Fibroblast of the aortic adventitia (primary cell): ENCODE results near the gene CXorf58. TPM values are rescaled to one million over a fixed set of nuclear protein-coding genes. Genes with fewer than 3 reads are reported as not detected.
"Not testable (repeated sequence)": the region's sequence is repeated elsewhere in the genome, so short reads cannot be mapped to it uniquely, and the experiment has no call there.

Experiments used
- DNase-seq: peaks from one replicate; pipeline ENCODE4 v3.0.0-alpha.2; 2010; ENCODE audit warnings: low read depth
- H3K4me3 ChIP-seq: 2 replicates; pipeline ENCODE4 v1.5.1; 2011; ENCODE audit warnings: low read depth, mild to moderate bottlenecking, control low read depth, low read length, moderate library complexity
- CTCF ChIP-seq: IDR thresholded peaks from 2 replicates; pipeline ENCODE4 v1.5.1; 2011; ENCODE audit warnings: mild to moderate bottlenecking, low read length, control low read depth, inconsistent platforms; ENCODE audit not compliant: insufficient read depth
- total RNA-seq: library from RNA; depleted of rRNA; stranded (reverse); fragments of >200 nt; gene quantifications from 2 replicates; pipeline ENCODE4 v1.2.3, GENCODE V29; 2012; ENCODE audit warnings: low replicate concordance

CXorf58 gene
- total RNA-seq, 1 donor, result not detected

DNA sequence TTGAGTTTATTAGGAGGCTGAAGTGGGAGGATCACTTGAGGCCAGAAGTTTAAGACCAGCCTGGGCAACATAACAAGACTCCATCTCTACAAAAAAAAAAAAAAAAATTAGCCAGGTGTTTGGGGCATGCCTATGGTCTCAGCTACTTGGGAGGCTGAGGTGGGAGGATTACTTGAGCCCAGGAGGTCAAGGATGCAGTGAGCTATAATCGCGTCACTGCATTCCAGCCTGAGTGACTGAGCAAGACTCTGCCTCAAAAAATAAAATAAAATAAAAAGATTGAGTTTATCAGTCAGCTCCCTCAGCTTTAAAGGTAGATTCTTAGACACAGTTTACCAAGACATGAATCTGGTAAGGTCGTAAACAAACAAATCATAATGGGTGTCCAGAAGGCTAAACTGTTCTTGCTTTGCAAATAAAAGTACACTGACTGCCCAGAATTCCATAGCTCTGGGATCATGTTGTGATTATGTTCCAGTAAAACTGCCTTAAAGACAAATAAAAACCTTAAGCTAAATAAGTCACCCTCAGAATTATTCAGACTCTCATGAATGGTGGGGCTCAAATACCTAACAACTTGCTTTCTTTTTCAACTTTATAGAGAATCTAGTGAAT, 18.8 kb upstream of the CXorf58 start:
- TF ChIP-seq CTCF, result no peak
- H3K4me3 ChIP-seq, result no peak overlapping the region
- DNase-seq, result peak; percentile 26

DNA sequence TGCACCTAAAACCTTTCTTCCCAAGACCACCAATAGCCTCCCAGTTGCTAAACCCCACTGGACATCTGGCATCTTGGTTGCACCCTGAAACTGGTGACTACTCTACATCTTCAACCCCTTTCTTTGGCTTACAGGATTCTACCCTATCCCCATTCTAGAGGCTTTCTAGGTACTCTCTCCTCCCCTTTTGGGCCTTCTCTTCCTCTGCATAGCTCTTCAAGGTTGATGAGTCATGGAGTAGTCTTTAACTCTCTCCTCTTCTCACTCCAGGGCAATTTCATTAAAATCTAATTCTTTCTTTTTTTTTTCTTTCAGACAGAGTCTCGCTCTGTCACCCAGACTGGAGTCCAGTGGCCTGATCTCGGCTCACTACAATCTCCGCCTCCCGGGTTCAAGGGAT, 16.9 kb upstream of the CXorf58 start:
- no peak for DNase-seq
- H3K4me3 ChIP-seq, result no peak overlapping the region
- no peak for TF ChIP-seq CTCF

DNA sequence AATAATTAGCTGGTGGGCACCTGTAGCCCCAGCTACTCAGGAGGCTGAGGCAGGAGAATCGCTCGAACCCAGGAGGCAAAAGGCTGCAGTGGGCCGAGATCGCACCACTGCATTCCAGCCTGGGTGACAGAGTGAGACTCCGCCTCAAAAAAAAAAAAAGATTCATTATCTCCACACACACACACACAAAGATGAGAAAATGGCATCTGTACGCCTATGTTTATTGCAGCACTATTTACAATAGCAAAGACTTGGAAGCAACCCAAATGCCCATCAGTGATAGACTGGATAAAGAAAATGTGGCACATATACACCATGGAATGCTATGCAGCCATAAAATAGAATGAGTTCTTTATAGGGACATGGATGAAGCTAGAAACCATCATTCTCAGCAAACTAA, 12.8 kb upstream of the CXorf58 start:
- H3K4me3 ChIP-seq, DNase-seq: not testable (repeated sequence)

DNA sequence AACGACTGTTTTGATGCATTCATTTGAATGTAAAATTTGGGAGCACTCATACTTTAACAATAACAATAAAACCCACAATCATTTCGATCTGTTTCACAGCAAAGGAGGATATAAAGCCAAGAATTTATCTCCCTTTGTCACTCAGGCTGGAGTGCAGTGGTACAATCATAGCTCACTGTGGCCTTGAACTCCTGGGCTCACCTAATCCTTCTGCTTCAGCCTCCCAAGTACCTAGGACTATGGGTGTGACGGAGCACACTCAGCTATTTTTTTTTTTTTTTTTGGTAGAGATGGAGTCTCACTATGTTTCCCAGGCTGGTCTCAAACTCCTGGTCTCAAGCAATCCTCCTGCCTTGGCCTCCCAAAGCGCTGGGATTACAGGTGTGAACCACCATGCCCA, 11.3 kb upstream of the CXorf58 start:
- not testable (repeated sequence) for H3K4me3 ChIP-seq, DNase-seq

DNA sequence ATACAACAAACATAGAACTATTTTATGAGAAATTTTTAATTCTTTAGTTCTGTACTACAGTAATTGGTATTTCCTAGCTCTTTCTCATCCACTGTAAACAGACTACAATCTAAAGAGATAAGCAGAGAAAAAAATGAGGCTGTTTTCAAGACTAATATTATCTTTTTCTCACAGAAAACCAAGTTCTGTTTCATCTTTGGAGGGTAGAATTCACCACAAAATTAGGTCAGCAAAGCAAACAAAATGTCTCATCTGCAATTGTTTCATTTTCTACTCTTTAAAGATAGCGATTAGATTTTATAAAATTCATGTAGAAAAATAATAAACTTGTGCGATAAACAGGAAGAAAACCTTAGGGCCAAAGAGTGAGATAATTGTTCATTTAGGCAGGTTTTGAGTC, 10.8 kb upstream of the CXorf58 start:
- no peak for TF ChIP-seq CTCF
- H3K4me3 ChIP-seq, result no peak overlapping the region
- peak; percentile 24 for DNase-seq

GRCh38 chrX:23898412-23898959, 9.3 kb upstream of the CXorf58 start:
- DNase-seq, result peak; percentile 44
- no peak overlapping the region for H3K4me3 ChIP-seq
- TF ChIP-seq CTCF, result no peak

- no peak for TF ChIP-seq CTCF
- H3K4me3 ChIP-seq, result no peak overlapping the region
- DNase-seq, result no peak
Measured at GRCh38 chrX:23900220-23900797, 7.5 kb upstream of the CXorf58 start.

GRCh38 chrX:23901060-23901459, 6.7 kb upstream of the CXorf58 start:
- H3K4me3 ChIP-seq, result no peak overlapping the region
- peak; percentile 55 for DNase-seq
- TF ChIP-seq CTCF, result no peak
